IPS DF 4.7 (cell line): ENCODE measurements around the gene LZIC.

Source experiments
- DNase-seq: peaks from one replicate; pipeline ENCODE4 v3.0.0-alpha.2; 2013; ENCODE audit warnings: low spot score; ENCODE audit errors: extremely low read depth

The LZIC gene

DNA sequence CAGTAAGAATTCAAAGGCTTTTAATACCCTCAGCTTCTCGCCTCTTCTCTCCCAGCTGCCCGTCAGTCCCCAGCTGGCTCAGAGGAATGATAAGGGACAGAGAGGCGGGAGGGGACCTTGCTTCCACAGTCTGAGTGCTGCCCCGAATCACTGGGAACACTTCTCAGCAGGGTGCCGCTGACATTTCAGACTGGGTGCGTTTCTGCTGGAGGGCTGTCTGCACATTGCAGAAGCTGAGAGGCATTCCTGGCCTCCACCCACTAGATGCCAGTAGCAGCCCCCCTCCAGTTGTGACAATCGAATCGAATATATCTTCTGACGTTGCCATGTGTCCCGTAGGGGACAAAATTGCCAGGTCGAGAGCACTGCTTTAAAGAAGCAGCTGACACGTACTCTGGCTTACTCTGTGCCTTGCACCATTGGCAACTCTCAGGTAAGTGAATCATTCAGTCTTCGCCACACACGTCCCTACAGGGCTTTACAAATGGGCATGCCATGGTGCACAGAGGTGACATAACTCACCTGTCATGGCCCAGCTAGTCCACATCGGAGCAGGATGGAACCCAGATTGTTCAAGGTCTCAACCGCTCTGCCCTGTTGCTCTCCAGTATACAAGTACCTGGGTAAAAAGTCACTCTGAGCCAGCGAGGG, 57.0 kb downstream of the LZIC start:
- no peak for DNase-seq

DNA sequence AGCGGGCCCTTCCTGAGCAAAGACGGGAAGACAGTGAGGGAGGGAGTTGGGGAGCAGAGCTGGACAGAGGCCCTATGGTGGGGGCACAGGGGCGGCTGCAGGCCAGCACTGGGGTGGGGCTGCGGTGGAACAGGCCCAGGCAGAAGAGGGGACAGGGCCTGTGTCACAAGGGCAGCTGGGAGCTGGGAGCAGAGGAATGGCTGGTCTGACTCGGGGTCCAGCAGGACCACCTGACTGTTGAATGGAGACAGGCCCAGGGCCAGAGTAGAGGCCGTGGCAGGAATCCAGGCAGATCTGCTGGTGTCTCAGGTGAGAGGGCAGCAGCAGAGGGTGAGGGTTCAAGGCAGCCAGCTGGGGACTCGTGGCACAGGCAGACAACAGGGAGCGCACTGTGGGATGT, 58.4 kb downstream of the LZIC start:
- DNase-seq = no peak

DNA sequence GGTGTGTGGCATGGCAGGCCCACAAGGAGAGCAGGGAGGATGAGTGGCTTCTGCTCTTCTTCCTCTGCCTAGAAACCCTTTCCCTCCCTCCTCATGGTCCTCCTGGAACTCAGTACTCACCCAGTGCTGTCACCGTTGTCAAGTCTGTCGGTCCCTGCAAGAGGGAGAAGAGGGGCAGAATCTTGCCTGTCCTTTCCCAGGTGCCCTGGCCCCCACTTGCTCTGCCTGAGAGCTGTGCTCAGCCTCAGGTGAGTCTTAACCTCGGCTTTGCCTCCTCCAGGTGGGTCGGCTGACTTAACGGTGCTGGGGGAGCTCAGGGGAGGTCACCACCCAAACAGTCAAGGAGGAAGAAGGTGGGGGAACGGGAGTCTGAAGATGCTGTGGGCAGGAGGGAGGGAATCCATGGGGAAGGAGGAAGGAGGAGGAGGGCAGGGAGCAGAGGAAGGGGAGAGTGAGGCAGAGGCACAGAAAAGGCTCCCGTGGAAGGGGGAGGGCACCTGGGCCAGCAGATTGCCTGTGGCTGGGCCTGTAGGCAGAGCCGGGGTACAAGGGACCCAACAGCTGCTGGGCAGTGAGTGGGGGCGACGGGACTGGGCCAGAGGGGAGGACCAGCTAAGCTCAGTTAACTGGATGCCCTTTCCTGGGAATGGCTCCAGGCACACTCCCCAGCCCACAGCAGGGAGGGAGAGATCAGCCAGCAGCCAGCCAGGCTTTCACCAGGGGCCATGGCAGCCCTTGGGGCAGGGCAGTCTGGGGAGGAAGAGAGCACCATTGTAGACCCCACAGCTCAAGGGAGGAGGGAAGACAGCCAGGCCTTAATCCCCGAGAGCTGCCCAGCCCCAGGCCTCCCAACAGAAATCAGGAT, 59.4 kb downstream of the LZIC start:
- no peak for DNase-seq

DNA sequence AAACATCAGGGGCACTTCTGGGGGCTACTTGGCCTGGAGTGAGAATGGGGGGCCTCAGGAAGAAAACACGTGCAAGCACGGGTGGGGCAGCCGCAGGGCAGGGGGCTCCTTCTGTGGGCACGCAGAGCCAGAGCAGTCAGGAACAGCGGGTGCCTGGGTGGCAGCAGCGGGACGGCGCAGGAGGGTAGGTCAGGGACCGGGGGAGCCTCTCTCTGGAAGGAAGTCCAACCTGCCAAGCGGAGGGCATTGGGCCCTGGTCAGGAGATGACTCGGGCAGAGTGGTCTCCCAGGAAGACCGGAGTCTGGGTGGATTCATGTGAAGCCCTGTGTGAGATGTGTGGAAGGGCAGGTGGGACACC, 60.3 kb downstream of the LZIC start:
- DNase-seq = no peak

DNA sequence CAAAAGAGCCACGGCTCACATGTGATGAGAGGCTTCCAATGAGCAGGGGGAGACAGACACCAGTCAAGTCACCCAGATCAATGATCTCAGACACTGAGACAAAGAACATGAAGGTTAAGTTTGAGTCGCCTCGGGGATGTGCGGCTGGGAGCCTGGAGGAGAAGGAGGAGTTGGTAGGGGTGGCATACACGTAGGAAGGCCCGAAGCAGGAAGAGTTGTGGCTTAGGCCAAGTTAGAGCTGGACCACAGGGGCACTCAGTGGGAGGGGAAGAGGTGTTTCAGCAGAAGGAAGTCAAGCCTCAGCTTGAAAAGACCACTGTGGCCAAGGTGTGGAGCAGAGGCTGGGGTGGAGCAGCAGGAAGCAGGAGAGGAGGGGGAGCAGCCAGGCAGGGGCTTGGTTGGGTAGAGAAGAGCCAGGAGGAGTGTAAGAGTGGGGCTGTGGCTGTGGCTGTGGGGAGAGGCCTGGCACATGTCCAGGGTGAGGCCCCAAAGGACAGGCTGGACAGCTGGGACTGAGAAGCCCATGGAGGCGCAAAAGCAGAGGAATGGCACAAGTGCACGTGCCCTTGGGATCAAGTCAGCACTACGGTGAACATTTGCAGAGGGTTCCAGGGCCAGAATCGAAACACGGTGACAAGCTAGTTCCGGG, 60.8 kb downstream of the LZIC start:
- DNase-seq = no peak

DNA sequence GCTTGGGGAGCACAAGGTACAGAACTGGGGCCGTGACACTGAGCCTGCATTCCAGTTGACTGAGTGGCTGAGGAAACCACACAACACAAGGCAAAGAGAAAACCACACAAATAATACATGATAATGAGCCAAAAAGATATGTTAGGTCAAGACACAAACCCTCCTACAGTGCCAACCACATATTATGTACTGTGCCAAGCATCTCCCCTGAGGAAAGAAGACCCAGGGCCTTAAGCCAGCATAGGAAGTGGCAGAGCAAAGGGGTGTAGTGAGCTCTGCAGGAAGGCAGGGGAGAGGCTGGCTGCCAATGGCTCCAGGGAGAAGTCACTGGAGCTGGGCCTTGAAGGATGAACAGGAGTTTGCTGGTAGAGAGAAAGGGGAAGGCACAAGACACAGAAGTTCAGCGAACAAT, 61.3 kb downstream of the LZIC start:
- no peak for DNase-seq
